ENCODE measurements around the gene CHST10. TPM values are rescaled to one million over a fixed set of nuclear protein-coding genes. Genes with fewer than 3 reads are reported as not detected.

The CHST10 gene
- total RNA-seq, 1 donor from 2014 or later = 11.1 TPM

DNA sequence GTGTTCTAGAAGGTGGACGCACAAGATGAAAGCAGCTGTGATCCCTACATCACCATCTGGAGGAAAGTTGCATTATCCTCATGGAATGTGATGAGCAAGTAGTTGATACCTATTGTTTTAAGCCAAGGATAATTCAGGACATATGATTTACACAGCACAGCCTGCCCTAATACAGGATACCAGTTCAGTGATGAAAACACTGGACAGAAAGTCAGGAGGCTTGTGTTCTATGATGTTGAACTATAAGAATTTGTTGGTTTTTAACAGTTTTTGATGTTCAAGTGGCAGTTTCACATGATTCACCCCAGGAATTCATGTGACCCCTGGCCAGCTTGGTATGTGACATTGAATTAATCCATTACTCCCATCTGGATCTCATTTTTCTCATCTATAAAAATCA, 6.2 kb upstream of the CHST10 start:
- no peak for DNase-seq (ENCODE audit: low spot score)
- Mint-ChIP-seq H3K9me3 (ENCODE audit: low read depth) (no peaks in the 10 kb centered on the region), H3K27me3 (ENCODE audit: low read depth) (peaks cover 29% of the 10 kb centered on the region), H3K27ac (ENCODE audit: unreplicated experiment) (no peak overlapping the region), H3K36me3 (ENCODE audit: low read depth) (no peaks in the 10 kb centered on the region), H3K4me3 (ENCODE audit: unreplicated experiment) (no peak overlapping the region), H3K4me1 (ENCODE audit: low read depth) (no peaks in the 10 kb centered on the region)
- TF ChIP-seq, protein P1, sequence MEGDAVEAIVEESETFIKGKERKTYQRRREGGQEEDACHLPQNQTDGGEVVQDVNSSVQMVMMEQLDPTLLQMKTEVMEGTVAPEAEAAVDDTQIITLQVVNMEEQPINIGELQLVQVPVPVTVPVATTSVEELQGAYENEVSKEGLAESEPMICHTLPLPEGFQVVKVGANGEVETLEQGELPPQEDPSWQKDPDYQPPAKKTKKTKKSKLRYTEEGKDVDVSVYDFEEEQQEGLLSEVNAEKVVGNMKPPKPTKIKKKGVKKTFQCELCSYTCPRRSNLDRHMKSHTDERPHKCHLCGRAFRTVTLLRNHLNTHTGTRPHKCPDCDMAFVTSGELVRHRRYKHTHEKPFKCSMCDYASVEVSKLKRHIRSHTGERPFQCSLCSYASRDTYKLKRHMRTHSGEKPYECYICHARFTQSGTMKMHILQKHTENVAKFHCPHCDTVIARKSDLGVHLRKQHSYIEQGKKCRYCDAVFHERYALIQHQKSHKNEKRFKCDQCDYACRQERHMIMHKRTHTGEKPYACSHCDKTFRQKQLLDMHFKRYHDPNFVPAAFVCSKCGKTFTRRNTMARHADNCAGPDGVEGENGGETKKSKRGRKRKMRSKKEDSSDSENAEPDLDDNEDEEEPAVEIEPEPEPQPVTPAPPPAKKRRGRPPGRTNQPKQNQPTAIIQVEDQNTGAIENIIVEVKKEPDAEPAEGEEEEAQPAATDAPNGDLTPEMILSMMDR (IDR thresholded peaks at IDR 0.05) = no peak

DNA sequence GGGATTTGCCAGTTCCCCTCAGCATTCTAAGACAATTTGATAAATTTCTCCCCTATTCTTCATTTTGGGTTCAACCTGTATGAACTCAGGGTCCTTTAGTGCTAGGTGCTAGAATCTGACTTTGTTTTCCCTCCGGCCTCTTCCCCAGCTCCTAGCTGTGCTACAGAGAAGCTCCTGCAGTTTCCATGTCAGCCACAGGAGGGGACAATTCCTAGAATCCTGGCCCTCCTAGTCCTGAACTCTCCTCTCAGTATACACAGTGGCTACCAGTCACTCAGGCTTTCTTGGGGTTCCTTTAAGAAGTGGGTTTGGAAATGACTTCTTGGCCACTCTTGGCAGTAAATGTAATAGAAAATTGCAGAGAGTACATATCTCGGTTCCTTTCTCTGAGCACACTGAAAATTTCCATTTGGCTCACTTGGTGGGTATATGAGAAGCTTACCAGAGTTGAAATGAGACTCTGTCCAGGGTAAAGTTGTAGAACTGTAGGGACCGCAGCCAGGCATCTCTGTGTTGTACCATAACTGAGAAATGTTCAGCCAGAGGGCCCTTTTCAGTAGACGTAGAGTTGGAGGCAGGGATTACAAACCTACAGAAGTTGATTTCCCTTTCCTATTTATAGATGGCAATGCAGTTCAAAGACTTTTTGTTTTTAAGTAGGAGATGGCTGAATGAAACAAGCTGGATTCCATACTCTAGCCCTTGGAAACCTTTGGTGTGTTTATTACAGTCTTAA, 5.0 kb upstream of the CHST10 start:
- no peak overlapping the region for H3K4me3 Mint-ChIP-seq (ENCODE audit: unreplicated experiment)
- no peaks in the 10 kb centered on the region for H3K9me3 Mint-ChIP-seq (ENCODE audit: low read depth)
- no peak overlapping the region for H3K27ac Mint-ChIP-seq (ENCODE audit: unreplicated experiment)
- TF ChIP-seq, protein P1 (IDR thresholded peaks at IDR 0.05) = peak; percentile 77
- no peaks in the 10 kb centered on the region for H3K36me3 Mint-ChIP-seq (ENCODE audit: low read depth)
- peaks cover 21% of the 10 kb centered on the region for H3K27me3 Mint-ChIP-seq (ENCODE audit: low read depth)
- H3K4me1 Mint-ChIP-seq (ENCODE audit: low read depth) = peaks cover 2% of the 10 kb centered on the region
- DNase-seq (ENCODE audit: low spot score) = no peak

DNA sequence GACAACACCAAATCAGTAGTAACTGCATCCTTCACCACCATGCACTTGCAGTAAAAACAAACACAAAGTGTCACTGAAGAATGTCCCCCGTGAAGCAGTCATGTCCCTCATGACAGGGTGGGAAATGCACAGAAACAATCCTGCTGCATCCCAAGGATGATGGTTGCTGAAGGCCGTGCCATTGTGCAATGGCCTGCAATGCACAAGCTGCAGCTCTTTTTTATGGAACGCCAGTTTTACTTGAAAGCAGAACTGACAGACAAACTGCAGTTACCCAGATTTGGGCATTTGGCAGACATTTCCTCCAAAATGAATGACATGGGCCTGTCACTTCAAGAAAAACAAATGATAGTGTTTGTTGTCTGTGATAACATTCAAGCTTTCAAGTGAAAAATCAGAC, 2.4 kb upstream of the CHST10 start:
- no peak for DNase-seq (ENCODE audit: low spot score)
- TF ChIP-seq, protein P1 (IDR thresholded peaks at IDR 0.05) = no peak
- peaks cover 7% of the 10 kb centered on the region for H3K27me3 Mint-ChIP-seq (ENCODE audit: low read depth)
- no peak overlapping the region for H3K27ac Mint-ChIP-seq (ENCODE audit: unreplicated experiment)
- H3K36me3 Mint-ChIP-seq (ENCODE audit: low read depth) = no peaks in the 10 kb centered on the region
- no peaks in the 10 kb centered on the region for H3K9me3 Mint-ChIP-seq (ENCODE audit: low read depth)
- peaks cover 21% of the 10 kb centered on the region for H3K4me1 Mint-ChIP-seq (ENCODE audit: low read depth)
- H3K4me3 Mint-ChIP-seq (ENCODE audit: unreplicated experiment) = no peak overlapping the region

DNA sequence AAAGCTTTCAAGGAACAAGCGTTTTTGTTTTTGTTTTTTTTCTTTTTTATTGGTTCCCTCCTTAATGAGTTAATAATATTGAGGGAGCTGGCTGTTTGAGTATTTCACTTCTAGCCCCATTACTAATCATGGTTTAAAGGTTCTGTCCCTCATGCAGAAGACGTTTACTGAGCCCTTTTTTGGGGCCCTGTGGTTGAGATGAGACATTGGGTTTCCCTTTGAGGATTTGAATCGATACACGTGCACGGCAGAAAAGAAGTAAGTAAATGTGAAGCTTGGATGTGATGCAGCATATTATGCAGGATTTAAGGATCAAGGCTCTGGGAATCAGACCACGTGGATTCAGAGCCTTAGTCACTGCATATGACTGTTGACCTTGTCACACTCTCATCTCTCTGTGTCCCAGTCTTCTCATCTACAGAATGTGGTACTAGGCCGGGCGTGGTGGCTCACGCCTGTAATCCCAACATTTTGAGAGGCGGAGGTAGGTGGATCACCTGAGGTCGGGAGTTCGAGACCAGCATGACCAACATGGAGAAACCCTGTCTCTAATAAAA, 1.0 kb upstream of the CHST10 start:
- no peak overlapping the region for H3K27ac Mint-ChIP-seq (ENCODE audit: unreplicated experiment)
- H3K9me3 Mint-ChIP-seq (ENCODE audit: low read depth) = no peaks in the 10 kb centered on the region
- peaks cover 21% of the 10 kb centered on the region for H3K4me1 Mint-ChIP-seq (ENCODE audit: low read depth)
- peaks cover 2% of the 10 kb centered on the region for H3K36me3 Mint-ChIP-seq (ENCODE audit: low read depth)
- no peak overlapping the region for H3K4me3 Mint-ChIP-seq (ENCODE audit: unreplicated experiment)
- H3K27me3 Mint-ChIP-seq (ENCODE audit: low read depth) = no peaks in the 10 kb centered on the region
- no peak for DNase-seq (ENCODE audit: low spot score)
- TF ChIP-seq, protein P1 (IDR thresholded peaks at IDR 0.05) = no peak

DNA sequence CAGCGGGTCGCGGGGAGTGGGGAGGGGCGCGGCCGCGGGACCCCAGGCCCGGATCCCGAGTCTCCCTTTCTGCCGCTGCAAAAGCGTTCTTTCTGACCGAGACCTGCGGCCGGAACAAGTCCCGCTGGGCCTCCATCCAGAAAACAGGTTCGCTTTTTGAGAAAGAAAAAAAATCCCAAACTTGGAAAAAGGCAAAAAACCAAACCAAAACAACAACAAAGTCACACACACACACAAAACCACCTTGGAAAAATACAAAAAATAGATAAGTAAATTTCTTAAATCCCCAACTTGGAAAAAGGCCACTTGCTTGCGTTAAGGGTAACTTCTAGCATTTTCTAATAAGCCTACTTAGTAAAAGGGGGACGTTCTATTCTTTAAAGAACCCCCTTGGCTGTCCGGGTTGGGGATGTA, 250 bp upstream of the CHST10 start:
- no peaks in the 10 kb centered on the region for H3K27me3 Mint-ChIP-seq (ENCODE audit: low read depth)
- DNase-seq (ENCODE audit: low spot score) = no peak
- H3K9me3 Mint-ChIP-seq (ENCODE audit: low read depth) = no peaks in the 10 kb centered on the region
- no peak overlapping the region for H3K27ac Mint-ChIP-seq (ENCODE audit: unreplicated experiment)
- H3K4me3 Mint-ChIP-seq (ENCODE audit: unreplicated experiment) = peak overlapping the region; percentile 77
- TF ChIP-seq, protein P1 (IDR thresholded peaks at IDR 0.05) = no peak
- H3K4me1 Mint-ChIP-seq (ENCODE audit: low read depth) = peaks cover 21% of the 10 kb centered on the region
- H3K36me3 Mint-ChIP-seq (ENCODE audit: low read depth) = peaks cover 2% of the 10 kb centered on the region

Data from chondrocyte (in vitro differentiated cells).